ENCODE measurements around the gene TEX13C. TPM values are rescaled to one million over a fixed set of nuclear protein-coding genes. Genes with fewer than 3 reads are reported as not detected.

The TEX13C gene
- total RNA-seq, 2 donors from 2014 or later: not detected

- Mint-ChIP-seq H3K4me3 (no peak overlapping the region), H3K27ac (no peak overlapping the region), H3K27me3 (ENCODE audit: low read depth) (peaks cover 6% of the 10 kb centered on the region), H3K36me3 (ENCODE audit: insufficient read depth in 2 of 2) (no peaks in the 10 kb centered on the region), H3K4me1 (ENCODE audit: low read depth) (no peaks in the 10 kb centered on the region), H3K9me3 (no peaks in the 10 kb centered on the region)
- ATAC-seq (replicated peaks in 1 of 2): no peak
- no peak for DNase-seq
These were observed 6.9 kb downstream of the TEX13C start for GRCh38 chrX:125326599-125326998.

- Mint-ChIP-seq H3K27me3 (ENCODE audit: low read depth) (no peaks in the 10 kb centered on the region), H3K4me1 (ENCODE audit: low read depth) (no peaks in the 10 kb centered on the region), H3K27ac (no peak overlapping the region), H3K4me3 (no peak overlapping the region), H3K36me3 (ENCODE audit: insufficient read depth in 2 of 2) (no peaks in the 10 kb centered on the region), H3K9me3 (no peaks in the 10 kb centered on the region)
- DNase-seq: no peak
- ATAC-seq (replicated peaks in 1 of 2): no peak
These were observed 8.2 kb downstream of the TEX13C start for GRCh38 chrX:125327891-125328290.

- Mint-ChIP-seq H3K9me3 (no peaks in the 10 kb centered on the region), H3K27me3 (ENCODE audit: low read depth) (peaks cover 1% of the 10 kb centered on the region), H3K27ac (no peak overlapping the region), H3K4me1 (ENCODE audit: low read depth) (no peaks in the 10 kb centered on the region), H3K36me3 (ENCODE audit: insufficient read depth in 2 of 2) (no peaks in the 10 kb centered on the region), H3K4me3 (no peak overlapping the region)
- no peak for DNase-seq
- no peak for ATAC-seq (replicated peaks in 1 of 2)
These were observed 13.9 kb downstream of the TEX13C start for GRCh38 chrX:125333583-125333982.

GRCh38 chrX:125340490-125340889 is 20.8 kb downstream of the TEX13C start:
- Mint-ChIP-seq H3K36me3 (ENCODE audit: insufficient read depth in 2 of 2) (no peaks in the 10 kb centered on the region), H3K27ac (no peak overlapping the region), H3K9me3 (no peaks in the 10 kb centered on the region)

GRCh38 chrX:125374169-125374568 is 54.5 kb downstream of the TEX13C start:
- DNase-seq: no peak
- no peaks in the 10 kb centered on the region for H3K4me1 Mint-ChIP-seq (ENCODE audit: low read depth)
- H3K27ac Mint-ChIP-seq: no peak overlapping the region
- no peaks in the 10 kb centered on the region for H3K36me3 Mint-ChIP-seq (ENCODE audit: insufficient read depth in 2 of 2)
- H3K4me3 Mint-ChIP-seq: no peak overlapping the region
- H3K27me3 Mint-ChIP-seq (ENCODE audit: low read depth): peaks cover 9% of the 10 kb centered on the region
- no peak for ATAC-seq (replicated peaks in 1 of 2)
- H3K9me3 Mint-ChIP-seq: no peaks in the 10 kb centered on the region

More at GRCh38 chrX:125340490-125340889, 20.8 kb downstream of the TEX13C start:
- no peak overlapping the region for H3K4me3 Mint-ChIP-seq
- H3K4me1 Mint-ChIP-seq (ENCODE audit: low read depth): no peaks in the 10 kb centered on the region
- ATAC-seq (replicated peaks in 1 of 2): no peak
- H3K27me3 Mint-ChIP-seq (ENCODE audit: low read depth): peaks cover 14% of the 10 kb centered on the region
- DNase-seq: no peak
